ENCODE results near the gene PDCD1LG2.

DNA sequence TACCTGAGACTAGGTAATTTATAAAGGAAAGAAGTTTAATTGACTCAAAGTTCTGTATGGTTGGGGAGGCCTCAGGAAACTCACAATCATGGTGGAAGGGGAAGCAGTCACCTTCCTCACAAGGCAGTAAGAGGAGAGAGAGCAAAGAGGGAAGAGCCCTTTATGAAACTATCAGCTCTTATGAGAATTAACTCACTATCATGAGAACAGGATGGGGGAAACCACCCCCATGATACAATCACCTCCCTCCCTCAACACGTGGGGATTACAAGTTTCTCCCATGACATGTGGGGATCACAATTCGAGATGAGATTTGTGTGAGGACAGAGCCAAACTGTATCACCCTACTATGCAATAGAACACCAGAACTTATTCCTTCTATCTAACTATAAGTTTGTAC, 32.1 kb upstream of the PDCD1LG2 start:
- TF ChIP-seq GATA2 (IDR thresholded peaks at IDR 0.05; ENCODE audit: low read depth, low read length) (no peak), GATA3 (IDR thresholded peaks at IDR 0.05; ENCODE audit: low read depth, low read length) (no peak)

All from SH-SY5Y (cell line).